Astrocyte (in vitro differentiated cells and primary cell): ENCODE results near the gene IDUA. TPM values are rescaled to one million over a fixed set of nuclear protein-coding genes. Genes with fewer than 3 reads are reported as not detected.

Source experiments
- DNase-seq: peaks from one replicate; pipeline ENCODE4 v3.0.0-alpha.2; 2010; ENCODE audit warnings: low read depth
- FAIRE-seq: peaks from 2 replicates; lab custom pipeline; 2011; peaks lifted over from hg19 to GRCh38; lab: Jason Lieb, UNC
- H2AFZ ChIP-seq: 2 replicates; pipeline ENCODE4 v1.6.0; 2012; ENCODE audit warnings: low read depth, low read length, inconsistent platforms
- H3K27ac ChIP-seq: 2 replicates; pipeline ENCODE4 v1.5.1; 2011; ENCODE audit warnings: low read depth, low read length, inconsistent platforms
- H3K27me3 ChIP-seq: 2 replicates; pipeline ENCODE4 v1.6.0; 2011; ENCODE audit warnings: low read length, inconsistent platforms; ENCODE audit not compliant: insufficient read depth
- H3K36me3 ChIP-seq: 2 replicates; pipeline ENCODE4 v1.5.1; 2011; ENCODE audit warnings: low read length, inconsistent platforms; ENCODE audit not compliant: insufficient read depth
- H3K4me1 ChIP-seq: 2 replicates; pipeline ENCODE4 v1.5.1; 2011; ENCODE audit warnings: low read length, inconsistent platforms; ENCODE audit not compliant: insufficient read depth
- H3K4me2 ChIP-seq: 2 replicates; pipeline ENCODE4 v1.6.0; 2012; ENCODE audit warnings: low read length, inconsistent platforms
- H3K4me3 ChIP-seq: 2 replicates; pipeline ENCODE4 v1.5.1; 2011; ENCODE audit warnings: low read depth, mild to moderate bottlenecking, low read length, inconsistent platforms; ENCODE audit not compliant: insufficient read depth
- H3K79me2 ChIP-seq: 2 replicates; pipeline ENCODE4 v1.6.0; 2012; ENCODE audit warnings: mild to moderate bottlenecking, low read length, inconsistent platforms; ENCODE audit not compliant: insufficient read depth
- H3K9ac ChIP-seq: 2 replicates; pipeline ENCODE4 v1.6.0; 2012; ENCODE audit warnings: mild to moderate bottlenecking, low read length, inconsistent platforms
- H3K9me3 ChIP-seq: 2 replicates; pipeline ENCODE4 v1.5.1; 2012; ENCODE audit warnings: low read depth, mild to moderate bottlenecking, low read length, inconsistent platforms; ENCODE audit not compliant: insufficient read depth
- H4K20me1 ChIP-seq: 2 replicates; pipeline ENCODE4 v1.6.0; 2012; ENCODE audit warnings: low read length, inconsistent platforms; ENCODE audit not compliant: insufficient read depth
- H3K27ac Mint-ChIP-seq: one replicate; pipeline ENCODE4 v1.8.0; 2021; ENCODE audit warnings: mild to moderate bottlenecking, mixed read lengths; ENCODE audit not compliant: unreplicated experiment
- H3K27me3 Mint-ChIP-seq: one replicate; pipeline ENCODE4 v1.8.0; 2021; ENCODE audit warnings: low read depth, mixed read lengths; ENCODE audit not compliant: unreplicated experiment
- H3K36me3 Mint-ChIP-seq: one replicate; pipeline ENCODE4 v1.8.0; 2021; ENCODE audit warnings: low read depth, mixed read lengths; ENCODE audit not compliant: unreplicated experiment
- H3K4me1 Mint-ChIP-seq: one replicate; pipeline ENCODE4 v1.8.0; 2021; ENCODE audit warnings: low read depth, mixed read lengths; ENCODE audit not compliant: unreplicated experiment
- H3K4me3 Mint-ChIP-seq: one replicate; pipeline ENCODE4 v1.8.0; 2021; ENCODE audit warnings: mild to moderate bottlenecking, moderate library complexity, mixed read lengths; ENCODE audit not compliant: unreplicated experiment
- H3K9me3 Mint-ChIP-seq: one replicate; pipeline ENCODE4 v1.8.0; 2021; ENCODE audit warnings: mild to moderate bottlenecking, mixed read lengths; ENCODE audit not compliant: unreplicated experiment
- CTCF ChIP-seq: IDR thresholded peaks from 2 replicates; pipeline ENCODE4 v1.5.1; 2011; ENCODE audit warnings: low read depth, mild to moderate bottlenecking, inconsistent platforms, low read length, moderate library complexity; ENCODE audit not compliant: insufficient read depth
- EZH2 ChIP-seq: IDR thresholded peaks from 2 replicates; pipeline ENCODE4 v1.6.1; 2012; ENCODE audit warnings: mild to moderate bottlenecking, low read length, inconsistent platforms; ENCODE audit not compliant: insufficient read depth
- total RNA-seq: library from RNA; stranded (reverse); gene quantifications from 2 replicates; pipeline ENCODE4 v1.2.1, GENCODE V29; 2021

The IDUA gene
- total RNA-seq, 1 donor from 2014 or later, result 20.5 TPM

GRCh38 chr4:963276-964225 is 23.3 kb upstream of the IDUA start:
- H3K36me3 Mint-ChIP-seq, result peaks cover 2% of the 10 kb centered on the region
- no peaks in the 10 kb centered on the region for H3K79me2 ChIP-seq
- H3K4me2 ChIP-seq, result no peak overlapping the region
- no peak overlapping the region for H3K27ac Mint-ChIP-seq
- FAIRE-seq, result no peak
- no peaks in the 10 kb centered on the region for H3K27me3 Mint-ChIP-seq
- no peaks in the 10 kb centered on the region for H3K27me3 ChIP-seq
- H3K27ac ChIP-seq, result no peak overlapping the region
- H4K20me1 ChIP-seq, result peaks cover 4% of the 10 kb centered on the region
- H3K4me3 ChIP-seq, result no peak overlapping the region
- no peak overlapping the region for H2AFZ ChIP-seq
- DNase-seq, result no peak
- H3K4me1 ChIP-seq, result no peaks in the 10 kb centered on the region
- no peaks in the 10 kb centered on the region for H3K9me3 Mint-ChIP-seq
- no peaks in the 10 kb centered on the region for H3K36me3 ChIP-seq
- H3K4me3 Mint-ChIP-seq, result no peak overlapping the region
- no peak overlapping the region for H3K9ac ChIP-seq
- H3K9me3 ChIP-seq, result no peaks in the 10 kb centered on the region
- TF ChIP-seq CTCF (no peak), EZH2 (no peak)
- no peaks in the 10 kb centered on the region for H3K4me1 Mint-ChIP-seq

GRCh38 chr4:964346-965025 is 22.4 kb upstream of the IDUA start:
- H3K4me3 Mint-ChIP-seq, result no peak overlapping the region
- Histone ChIP-seq H3K4me1 (no peaks in the 10 kb centered on the region), H3K4me3 (no peak overlapping the region), H3K4me2 (no peak overlapping the region), H3K9me3 (no peaks in the 10 kb centered on the region), H3K27me3 (no peaks in the 10 kb centered on the region), H4K20me1 (peaks cover 11% of the 10 kb centered on the region), H3K36me3 (no peaks in the 10 kb centered on the region), H3K79me2 (no peaks in the 10 kb centered on the region), H3K9ac (no peak overlapping the region), H3K27ac (no peak overlapping the region), H2AFZ (no peak overlapping the region)
- no peak for TF ChIP-seq CTCF
- no peak for TF ChIP-seq EZH2
- no peak overlapping the region for H3K27ac Mint-ChIP-seq
- no peaks in the 10 kb centered on the region for H3K4me1 Mint-ChIP-seq
- no peaks in the 10 kb centered on the region for H3K27me3 Mint-ChIP-seq
- peaks cover 2% of the 10 kb centered on the region for H3K36me3 Mint-ChIP-seq
- FAIRE-seq (no peak), DNase-seq (no peak)
- H3K9me3 Mint-ChIP-seq, result no peaks in the 10 kb centered on the region
